HG03378 (cell line): ENCODE data around the gene PIK3CB.
"Not testable (repeated sequence)": the region's sequence is repeated elsewhere in the genome, so short reads cannot be mapped to it uniquely, and the experiment has no call there.

Experiments
- ATAC-seq: cut with Tn5 transposase; IDR thresholded peaks from one replicate; pipeline ENCODE4 v1.9.1; 2021; ENCODE audit warnings: mild to moderate bottlenecking, moderate library complexity; ENCODE audit not compliant: unreplicated experiment

The PIK3CB gene

DNA sequence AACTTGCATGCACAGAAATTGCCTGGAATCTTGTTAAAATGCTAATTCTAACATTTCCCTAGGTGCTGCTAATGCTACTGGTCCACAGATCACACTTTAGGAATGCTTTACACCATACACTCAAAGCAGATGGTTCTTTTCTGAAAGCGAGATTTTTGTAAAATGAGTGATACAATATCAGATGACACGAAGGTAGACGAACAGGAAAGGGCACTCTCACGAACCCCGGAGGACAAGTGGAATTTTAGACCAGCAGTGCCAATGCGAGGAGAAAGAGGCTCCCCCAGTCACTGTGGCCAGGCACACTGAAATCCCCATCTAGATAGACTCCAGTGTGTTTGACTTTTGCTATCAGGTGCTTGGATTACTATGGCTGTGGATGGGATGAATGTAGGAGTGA is 205.2 kb downstream of the PIK3CB start:
- no peak for ATAC-seq

DNA sequence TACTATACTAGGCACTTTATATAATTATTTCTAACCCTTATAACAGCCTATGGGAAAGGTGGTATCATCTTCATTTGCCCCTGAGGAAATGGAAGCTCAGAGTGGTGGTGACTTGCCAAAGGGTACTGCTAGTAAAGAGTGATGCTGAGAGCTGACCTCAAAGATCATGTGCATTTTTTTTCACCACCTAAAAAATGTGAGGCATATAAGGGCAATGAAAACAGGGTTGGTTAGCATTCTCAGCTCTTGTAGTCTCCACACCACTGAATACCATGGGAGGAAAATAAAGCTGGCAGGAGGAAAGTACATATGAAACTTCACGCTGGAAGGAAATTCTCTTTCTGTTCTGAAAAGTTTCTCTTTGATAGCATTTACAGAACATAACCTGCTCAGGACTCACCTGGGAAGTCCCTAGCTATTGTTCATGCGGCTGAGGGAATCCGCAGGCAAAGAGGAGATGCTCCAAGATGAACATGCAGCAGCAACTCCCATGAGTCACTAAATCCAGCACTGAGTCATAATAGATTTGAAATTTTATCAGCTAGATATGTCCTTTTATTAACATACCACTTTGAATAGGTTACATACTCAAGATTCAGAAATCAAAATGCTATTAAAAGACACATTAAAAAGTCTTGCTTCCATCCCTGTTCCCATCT is 208.9 kb downstream of the PIK3CB start:
- no peak for ATAC-seq

DNA sequence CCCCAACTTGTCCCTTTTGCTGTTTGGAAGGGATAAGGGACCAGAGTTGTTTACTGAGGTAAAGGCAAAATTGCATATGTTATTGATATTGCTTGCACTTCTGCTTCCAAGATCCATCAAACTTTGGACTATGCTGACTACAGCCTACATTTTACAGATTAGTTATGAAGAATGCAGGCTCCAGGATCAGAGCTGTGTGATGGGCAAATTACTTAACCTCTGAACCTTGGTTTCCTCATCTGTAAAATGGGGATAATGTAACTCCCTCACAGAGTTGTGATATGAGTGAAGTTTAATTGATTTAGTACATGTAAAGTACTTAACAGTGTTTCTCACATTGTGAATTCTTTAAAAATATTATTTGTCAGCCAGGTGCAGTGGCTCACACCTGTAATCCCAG is 210.2 kb downstream of the PIK3CB start:
- no peak for ATAC-seq

DNA sequence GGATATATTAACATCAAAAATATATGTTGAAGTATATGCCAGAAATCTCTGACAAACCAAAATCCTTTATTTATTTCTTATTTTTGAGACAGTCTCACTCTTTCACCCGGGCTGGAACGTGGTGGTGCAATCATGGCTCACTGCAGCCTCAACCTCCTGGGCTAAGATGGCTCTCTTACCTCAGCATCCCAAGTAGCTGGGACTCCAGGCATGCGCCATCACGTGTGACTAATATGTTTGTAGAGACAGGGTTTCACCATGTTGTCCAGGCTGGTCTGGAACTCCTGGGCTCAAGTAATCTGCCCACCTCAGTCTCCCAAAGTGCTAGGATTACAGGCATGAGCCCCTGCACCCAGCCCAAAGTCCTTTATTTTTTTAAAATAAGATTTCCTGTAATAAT is 214.3 kb downstream of the PIK3CB start:
- no peak for ATAC-seq

DNA sequence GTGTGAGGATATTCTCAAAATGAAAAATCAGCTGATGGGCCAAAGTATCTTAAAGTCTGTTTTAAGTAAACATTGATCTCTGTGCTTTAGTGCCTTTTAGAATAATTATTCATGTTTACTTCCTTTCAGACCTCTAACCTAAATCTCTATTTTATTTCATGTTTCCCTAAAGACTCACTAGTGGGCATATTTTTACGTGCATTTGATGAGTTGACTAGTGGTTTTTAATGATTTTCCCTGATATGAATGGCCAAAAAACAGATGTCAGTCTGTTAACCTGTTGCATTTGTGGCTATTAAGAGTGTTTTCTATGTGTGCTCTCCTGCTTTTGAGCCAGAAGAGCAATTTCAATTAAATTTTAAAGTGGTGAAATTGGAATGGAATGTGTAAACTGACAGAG is 219.3 kb downstream of the PIK3CB start:
- no peak for ATAC-seq

DNA sequence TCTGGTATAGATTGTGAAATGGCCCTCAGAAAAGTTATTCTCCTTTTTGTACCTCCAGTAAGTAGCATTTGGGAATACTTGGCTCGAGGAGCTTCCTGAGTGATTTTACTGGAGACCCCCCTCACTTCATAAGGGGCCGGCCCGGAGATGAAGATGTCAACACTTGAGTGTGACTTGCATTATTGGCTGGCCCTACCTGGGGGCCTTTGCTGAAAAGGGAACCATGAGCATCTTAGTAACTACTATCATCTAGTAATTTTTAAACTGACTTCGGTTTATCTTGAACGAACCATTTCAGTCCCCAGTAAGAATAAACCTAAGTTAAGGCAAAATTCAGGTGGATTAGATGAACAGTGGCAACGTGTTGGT is 224.8 kb downstream of the PIK3CB start:
- no peak for ATAC-seq

DNA sequence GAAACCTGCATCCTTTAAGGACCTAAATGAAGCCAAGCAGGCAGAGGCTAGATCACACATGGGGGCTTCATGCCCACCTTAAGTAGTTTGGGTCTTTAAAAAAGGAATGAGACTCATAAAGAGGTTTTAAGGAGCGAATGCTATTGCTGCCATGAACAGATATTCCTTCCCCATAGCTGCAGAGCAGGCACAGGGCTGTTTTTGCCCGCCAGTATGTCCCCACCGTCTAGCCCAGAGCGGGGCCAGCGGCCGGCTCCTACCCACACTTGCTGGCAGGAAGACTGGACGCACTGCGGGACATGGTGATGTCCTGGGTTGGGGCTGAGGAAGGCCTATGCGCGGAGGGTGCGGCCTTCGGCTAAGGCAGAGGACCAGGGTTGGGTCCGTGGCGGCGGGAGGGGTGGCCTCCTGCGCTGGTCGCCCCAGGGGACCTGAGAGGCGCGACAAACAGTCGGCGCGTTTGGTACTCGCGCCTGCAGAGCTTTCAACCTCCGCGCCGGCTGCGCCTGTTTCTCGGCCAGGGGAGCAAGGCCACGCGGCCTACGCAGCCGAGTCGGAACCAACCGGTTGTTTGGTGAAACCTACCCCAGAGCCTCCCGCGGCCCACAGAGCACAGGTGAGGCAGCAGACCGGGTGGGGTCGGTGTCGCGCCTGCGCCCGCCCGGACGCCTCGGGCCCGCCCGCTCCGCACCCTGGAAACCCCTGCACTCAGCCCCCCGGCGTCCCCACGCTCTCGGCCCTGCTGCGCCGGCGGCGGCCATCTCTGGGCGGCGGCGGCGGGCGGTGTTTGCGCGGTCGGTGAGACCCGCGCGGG is 226.2 kb downstream of the PIK3CB start, which contains the start of gene FAIM:
FAIM (plus strand) TSS at position 450 of the 814 bp plus-strand sequence. CDS start 10,956 bp downstream, outside the sequence.
- peak; percentile 68 for ATAC-seq

DNA sequence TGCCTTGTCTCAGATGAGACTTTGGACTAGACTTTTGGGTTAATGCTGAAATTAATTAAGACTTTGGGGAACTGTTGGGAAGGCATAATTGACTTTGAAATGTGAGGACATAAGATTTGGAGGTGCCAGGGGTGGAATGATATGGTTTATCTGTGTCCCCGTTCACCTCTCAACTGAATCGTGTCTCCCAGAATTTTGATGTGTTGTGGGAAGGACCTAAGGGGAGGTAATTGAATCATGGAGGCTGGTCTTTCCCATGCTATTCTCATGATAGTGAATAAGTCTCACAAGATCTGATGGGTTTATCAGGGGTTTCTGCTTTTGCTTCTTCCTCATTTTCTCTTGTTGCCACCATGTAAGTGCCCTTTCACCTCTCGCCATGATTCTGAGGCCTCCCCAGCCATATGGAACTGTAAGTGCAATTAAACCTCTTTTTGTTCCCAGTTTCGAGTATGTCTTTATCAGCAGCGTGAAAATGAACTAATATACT is 230.6 kb downstream of the PIK3CB start:
- not testable (repeated sequence) for ATAC-seq
